Suprapubic skin (tissue), 4 donors: ENCODE measurements around the gene BRME1. TPM values are rescaled to one million over a fixed set of nuclear protein-coding genes. Genes with fewer than 3 reads are reported as not detected.

Source experiments
- DNase-seq, 2 donors: peaks; one replicate each; pipeline ENCODE4 v3.0.0-alpha.2; 2019; ENCODE audit warnings: low spot score in 2 of 2
- H3K27ac ChIP-seq: fragments of 200-600 bp; sonication (generic); one replicate; pipeline ENCODE4 v1.5.1; 2019
- H3K27me3 ChIP-seq: fragments of 200-600 bp; sonication (generic); one replicate; pipeline ENCODE4 v1.5.1; 2019
- H3K36me3 ChIP-seq: fragments of 200-600 bp; sonication (generic); one replicate; pipeline ENCODE4 v1.5.1; 2019
- H3K4me1 ChIP-seq: fragments of 200-600 bp; sonication (generic); one replicate; pipeline ENCODE4 v1.5.1; 2019
- H3K4me3 ChIP-seq: fragments of 200-600 bp; sonication (generic); one replicate; pipeline ENCODE4 v1.5.1; 2019; ENCODE audit warnings: mild to moderate bottlenecking
- H3K9me3 ChIP-seq: fragments of 200-600 bp; sonication (generic); one replicate; pipeline ENCODE4 v1.5.1; 2019
- EP300 ChIP-seq: sonication (generic); formaldehyde crosslinking; IDR thresholded peaks from one replicate; pipeline ENCODE4 v1.6.1; 2017; ENCODE audit warnings: antibody characterized with exemption
- POLR2A ChIP-seq, 2 donors: fragments of 450-650 bp; IDR thresholded peaks; one replicate each; pipeline ENCODE4 v1.6.1; 2017; ENCODE audit warnings: antibody characterized with exemption in 2 of 2, mild to moderate bottlenecking in 2 of 2, moderate library complexity in 2 of 2
- POLR2AphosphoS5 ChIP-seq, 3 donors: sonication (generic); formaldehyde crosslinking; IDR thresholded peaks; one replicate each; pipeline ENCODE4 v1.6.1; 2017; ENCODE audit warnings: antibody characterized with exemption in 3 of 3
- WGBS: methylation state at CpG from one replicate; pipeline ENCODE4 v1.1.5; 2018; 5-methylcytosine and 5-hydroxymethylcytosine counted together
- total RNA-seq, 4 donors: library from RNA; depleted of rRNA; stranded (reverse); fragments of >200 nt; gene quantifications; one replicate each; pipeline ENCODE4 v1.1.0, GENCODE V29; 2016
- TF ChIP-seq, protein P1 (sequence below), 2 donors: fragments of 200-600 bp in 1 of 2; fragments of 450-650 bp in 1 of 2; sonication (generic) in 1 of 2; IDR thresholded peaks; one replicate each; pipeline ENCODE4 v1.5.1; 2016 to 2019; ENCODE audit warnings: antibody characterized with exemption in 2 of 2, mild to moderate bottlenecking in 1 of 2, moderate library complexity in 1 of 2

BRME1 gene
- total RNA-seq, 4 donors from 2014 or later = 7.6 to 23.0 (median 9.9) TPM

DNA sequence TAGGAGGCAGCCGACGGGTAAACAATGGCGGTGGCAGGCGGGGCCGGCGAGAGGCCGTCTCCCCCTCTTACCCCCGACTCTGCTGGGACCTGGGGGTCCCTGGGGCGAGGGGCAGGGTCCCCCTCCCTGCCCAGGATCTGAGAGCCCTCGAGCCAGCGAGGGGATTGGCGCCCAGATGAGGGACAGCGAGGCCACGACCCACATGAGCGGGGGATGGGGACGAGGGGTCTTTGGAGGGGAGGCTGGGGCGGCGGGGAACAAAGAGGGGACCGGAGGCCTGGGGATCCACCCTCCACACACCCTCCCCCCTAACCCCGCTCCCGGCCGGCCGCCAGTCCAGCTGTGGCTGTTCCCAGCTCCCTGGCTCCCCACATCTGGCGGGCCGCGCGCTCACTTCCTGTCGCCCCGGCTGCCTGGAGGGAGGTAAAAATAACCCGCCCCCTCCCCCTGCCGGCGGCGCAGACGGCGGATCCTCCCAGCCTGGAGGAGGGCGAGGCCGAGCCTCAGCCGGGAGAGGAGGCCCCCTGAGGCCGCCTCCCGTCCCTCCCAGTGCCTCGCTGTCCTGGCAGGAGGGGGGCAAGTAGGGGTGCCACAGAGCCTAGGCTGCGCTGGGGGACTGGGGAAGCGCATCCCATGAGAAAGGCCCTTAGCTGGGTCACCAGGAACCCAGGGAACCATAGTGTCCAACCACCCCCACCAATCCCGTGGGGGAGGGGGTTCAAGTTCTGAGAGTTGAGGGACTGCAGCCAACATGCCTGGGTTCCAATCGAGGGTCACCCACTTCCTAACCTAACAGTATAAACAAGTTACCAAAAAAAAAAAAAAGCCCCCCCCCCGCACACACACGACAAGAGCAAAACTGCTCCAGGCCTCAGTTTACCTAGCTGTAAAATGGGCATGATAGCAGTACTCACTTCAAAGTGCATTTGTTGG is 58.2 kb downstream of the BRME1 start:
- WGBS = 9% methylated on average over 12 of the region's 47 CpGs
- Histone ChIP-seq H3K27me3 (no peaks in the 10 kb centered on the region), H3K4me3 (peak overlapping the region; percentile 60), H3K9me3 (no peaks in the 10 kb centered on the region), H3K36me3 (no peaks in the 10 kb centered on the region), H3K4me1 (peaks cover 92% of the 10 kb centered on the region), H3K27ac (peak overlapping the region; percentile 100)
- peak; percentile 71 to 91 (median 75) for TF ChIP-seq POLR2AphosphoS5 (IDR thresholded peaks at IDR 0.05)
- no peak for TF ChIP-seq EP300
- TF ChIP-seq, protein P1, sequence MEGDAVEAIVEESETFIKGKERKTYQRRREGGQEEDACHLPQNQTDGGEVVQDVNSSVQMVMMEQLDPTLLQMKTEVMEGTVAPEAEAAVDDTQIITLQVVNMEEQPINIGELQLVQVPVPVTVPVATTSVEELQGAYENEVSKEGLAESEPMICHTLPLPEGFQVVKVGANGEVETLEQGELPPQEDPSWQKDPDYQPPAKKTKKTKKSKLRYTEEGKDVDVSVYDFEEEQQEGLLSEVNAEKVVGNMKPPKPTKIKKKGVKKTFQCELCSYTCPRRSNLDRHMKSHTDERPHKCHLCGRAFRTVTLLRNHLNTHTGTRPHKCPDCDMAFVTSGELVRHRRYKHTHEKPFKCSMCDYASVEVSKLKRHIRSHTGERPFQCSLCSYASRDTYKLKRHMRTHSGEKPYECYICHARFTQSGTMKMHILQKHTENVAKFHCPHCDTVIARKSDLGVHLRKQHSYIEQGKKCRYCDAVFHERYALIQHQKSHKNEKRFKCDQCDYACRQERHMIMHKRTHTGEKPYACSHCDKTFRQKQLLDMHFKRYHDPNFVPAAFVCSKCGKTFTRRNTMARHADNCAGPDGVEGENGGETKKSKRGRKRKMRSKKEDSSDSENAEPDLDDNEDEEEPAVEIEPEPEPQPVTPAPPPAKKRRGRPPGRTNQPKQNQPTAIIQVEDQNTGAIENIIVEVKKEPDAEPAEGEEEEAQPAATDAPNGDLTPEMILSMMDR (IDR thresholded peaks at IDR 0.05) = peak in 1 of 2 donors; percentile 26
- TF ChIP-seq POLR2A (IDR thresholded peaks at IDR 0.05) = peak in 1 of 2 donors; percentile 87
- peak; percentile 98 for DNase-seq

DNA sequence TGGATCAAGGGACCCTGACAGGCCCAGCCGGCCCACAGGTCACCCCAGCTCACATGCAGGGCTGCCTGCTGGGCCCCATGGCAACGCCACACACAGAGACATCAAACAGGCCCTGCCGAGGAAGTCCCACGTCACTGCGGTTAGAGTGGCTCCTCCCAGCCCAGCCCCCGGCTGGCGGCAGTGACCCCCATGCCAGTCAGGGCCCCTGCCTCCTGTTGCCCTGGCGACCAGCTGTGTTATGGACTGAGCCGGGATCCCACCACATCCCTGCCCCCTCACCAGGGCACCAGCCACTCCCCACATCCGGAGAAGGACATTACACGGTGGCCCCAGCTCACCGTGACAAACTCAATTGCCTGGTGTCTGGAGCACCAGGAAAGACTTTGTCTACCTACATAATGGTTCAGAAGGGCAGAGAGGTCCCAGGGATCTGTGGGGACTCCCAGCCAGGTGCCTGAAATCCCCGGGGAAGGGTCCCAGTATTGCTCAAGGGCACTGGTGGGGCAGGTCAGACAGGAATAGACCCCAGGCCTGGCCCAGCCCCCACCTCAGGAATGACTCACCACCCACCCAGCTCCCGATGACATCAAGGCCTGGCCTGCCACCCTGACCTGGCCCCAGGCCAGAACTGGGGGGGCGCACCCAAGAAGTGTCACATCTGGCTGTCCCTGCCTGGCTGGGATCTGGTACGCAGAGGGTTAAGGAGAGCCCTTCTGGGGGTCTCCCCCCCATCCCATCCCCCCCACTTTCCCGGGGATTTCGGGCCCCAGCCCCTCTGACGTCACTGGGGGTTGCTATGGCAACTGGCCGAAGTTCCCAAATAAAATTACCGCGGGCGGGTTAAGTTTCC is 59.1 kb downstream of the BRME1 start:
- H3K36me3 ChIP-seq = no peaks in the 10 kb centered on the region
- peak overlapping the region; percentile 100 for H3K27ac ChIP-seq
- H3K27me3 ChIP-seq = no peaks in the 10 kb centered on the region
- H3K4me1 ChIP-seq = peaks cover 85% of the 10 kb centered on the region
- peak overlapping the region; percentile 60 for H3K4me3 ChIP-seq
- H3K9me3 ChIP-seq = no peaks in the 10 kb centered on the region
- peak; percentile 97 to 98 for DNase-seq
- WGBS = 2% methylated on average over 15 of the region's 23 CpGs
- no peak for TF ChIP-seq EP300
- TF ChIP-seq, protein P1 (IDR thresholded peaks at IDR 0.05) = no peak
- TF ChIP-seq POLR2AphosphoS5 (IDR thresholded peaks at IDR 0.05) = peak; percentile 3 to 82 (median 22)
- peak in 1 of 2 donors; percentile 50 for TF ChIP-seq POLR2A (IDR thresholded peaks at IDR 0.05)

DNA sequence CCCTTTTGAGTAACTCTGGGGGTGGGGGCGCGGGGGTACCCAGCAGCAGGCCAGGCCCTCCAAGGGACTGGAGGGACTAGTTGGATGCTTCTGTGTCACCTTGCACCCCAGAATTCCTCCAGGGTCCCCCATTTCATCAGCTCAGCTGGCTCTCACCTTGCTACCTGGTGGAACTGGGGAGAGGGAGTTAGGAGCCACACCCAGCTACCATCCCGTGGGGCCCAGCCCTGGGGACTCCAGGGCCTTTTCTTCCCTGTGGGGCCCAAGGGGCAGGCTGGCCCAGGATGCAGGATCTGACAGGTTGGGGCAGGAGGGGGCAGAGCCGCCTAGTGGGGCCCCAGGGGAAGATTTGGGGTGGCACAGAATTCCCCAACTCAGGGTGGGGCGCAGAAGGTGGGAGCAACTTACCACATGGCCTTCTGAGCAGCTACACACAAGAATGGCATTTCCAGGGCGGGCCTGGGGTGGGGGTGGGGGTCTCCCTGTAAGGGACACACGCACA is 61.7 kb downstream of the BRME1 start:
- Histone ChIP-seq H3K9me3 (no peaks in the 10 kb centered on the region), H3K27me3 (no peaks in the 10 kb centered on the region), H3K36me3 (no peaks in the 10 kb centered on the region), H3K4me1 (peaks cover 72% of the 10 kb centered on the region), H3K27ac (peak overlapping the region; percentile 100), H3K4me3 (no peak overlapping the region)
- WGBS = 65% methylated on average over 3 of the region's 7 CpGs
- peak in 1 of 2 donors; percentile 82 for DNase-seq
- TF ChIP-seq EP300 (no peak), POLR2A (IDR thresholded peaks at IDR 0.05) (no peak), POLR2AphosphoS5 (IDR thresholded peaks at IDR 0.05) (no peak)
- TF ChIP-seq, protein P1 (IDR thresholded peaks at IDR 0.05) = no peak

DNA sequence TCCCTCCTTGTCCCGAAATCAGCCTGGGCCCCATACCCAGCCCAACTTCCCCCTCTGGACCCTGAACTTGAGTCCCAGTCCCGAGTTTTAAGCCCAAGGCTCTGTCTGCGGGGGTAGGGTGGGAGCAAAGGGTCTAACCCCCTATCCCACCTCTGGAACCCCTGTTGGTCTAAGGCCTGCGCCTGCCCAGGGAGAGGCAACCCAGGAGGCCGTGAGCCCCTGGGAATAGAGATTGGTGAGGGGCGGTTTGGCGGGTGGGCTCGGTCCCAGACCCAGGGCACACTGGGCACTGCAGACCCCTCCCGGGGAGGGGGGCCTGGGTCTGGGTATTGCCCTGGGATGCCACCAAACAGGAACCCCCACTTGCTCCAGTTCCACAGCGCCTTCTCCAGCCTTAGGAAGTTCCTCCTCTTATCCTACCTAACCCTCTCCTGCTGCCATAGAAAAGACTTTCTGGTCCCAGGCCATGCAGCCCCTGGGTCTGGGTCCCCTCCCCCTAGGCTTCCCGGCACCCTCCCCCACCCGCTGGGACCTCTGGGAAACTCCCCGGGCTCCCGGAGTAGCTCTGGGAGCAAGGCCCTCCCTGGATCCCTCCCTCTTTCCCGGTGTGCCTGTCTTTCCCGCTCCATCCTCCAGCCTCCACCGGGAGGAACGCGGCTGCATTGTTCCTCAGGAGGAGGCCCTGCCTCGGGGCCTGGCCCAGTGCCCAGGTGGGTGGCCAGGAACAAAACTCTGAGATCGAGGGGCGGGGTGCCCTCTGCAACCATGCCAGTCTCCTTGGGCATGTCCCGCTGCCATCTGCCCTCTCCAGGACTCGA is 62.6 kb downstream of the BRME1 start:
- peak overlapping the region; percentile 98 for H3K4me3 ChIP-seq
- H3K27me3 ChIP-seq = no peaks in the 10 kb centered on the region
- peaks cover 72% of the 10 kb centered on the region for H3K4me1 ChIP-seq
- H3K36me3 ChIP-seq = no peaks in the 10 kb centered on the region
- TF ChIP-seq POLR2A (IDR thresholded peaks at IDR 0.05) = no peak
- no peak for TF ChIP-seq EP300
- TF ChIP-seq POLR2AphosphoS5 (IDR thresholded peaks at IDR 0.05) = peak in 2 of 3 donors; percentile 48 to 86
- TF ChIP-seq, protein P1 (IDR thresholded peaks at IDR 0.05) = no peak
- 5% methylated on average over 12 of the region's 24 CpGs for WGBS
- DNase-seq = peak in 1 of 2 donors; percentile 92
- peak overlapping the region; percentile 100 for H3K27ac ChIP-seq
- no peaks in the 10 kb centered on the region for H3K9me3 ChIP-seq
